Activated CD8-positive, alpha-beta T cell treated with anti-CD3 and anti-CD28 coated beads for 36 hours (primary cell): Measurements from ENCODE around the gene DDX1. TPM values are rescaled to one million over a fixed set of nuclear protein-coding genes. Genes with fewer than 3 reads are reported as not detected.

Experiments used
- ATAC-seq: fragments of 200-7000 bp; cut with Tn5 transposase; one replicate; pipeline ENCODE4 v1.10.0; 2021; ENCODE audit warnings: mild to moderate bottlenecking, moderate library complexity
- CTCF ChIA-PET: fragments of 350-600 bp; sonication (Branson Sonifier 250); formaldehyde crosslinking; loops from one replicate; lab custom pipeline; 2021; ENCODE audit warnings: antibody characterized with exemption; lab: Charles Lee
- POLR2A ChIA-PET: fragments of 350-600 bp; sonication (Branson Sonifier 250); formaldehyde crosslinking; loops from one replicate; lab custom pipeline; 2021; ENCODE audit warnings: antibody characterized with exemption; lab: Charles Lee
- DNase-seq: peaks from one replicate; pipeline ENCODE4 v3.0.0-alpha.2; 2020
- H3K27ac Mint-ChIP-seq: one replicate; pipeline ENCODE4 v1.8.0; 2021; ENCODE audit warnings: mild to moderate bottlenecking, mixed read lengths
- H3K27me3 Mint-ChIP-seq: one replicate; pipeline ENCODE4 v1.8.0; 2021; ENCODE audit warnings: mixed read lengths
- H3K36me3 Mint-ChIP-seq: one replicate; pipeline ENCODE4 v1.8.0; 2021; ENCODE audit warnings: low read depth, mixed read lengths
- H3K4me1 Mint-ChIP-seq: one replicate; pipeline ENCODE4 v1.8.0; 2021; ENCODE audit warnings: low read depth, mixed read lengths
- H3K4me3 Mint-ChIP-seq: one replicate; pipeline ENCODE4 v1.8.0; 2021; ENCODE audit warnings: mild to moderate bottlenecking, moderate library complexity, mixed read lengths
- H3K9me3 Mint-ChIP-seq: one replicate; pipeline ENCODE4 v1.8.0; 2021; ENCODE audit warnings: mixed read lengths
- intact Hi-C: fragments of 100-400 bp; cut with micrococcal nuclease; formaldehyde crosslinking; loops from one replicate; pipeline ENCODE4 v1.10.0; 2022
- total RNA-seq, 2 experiments: library from RNA; stranded (reverse); gene quantifications; one replicate each; pipeline ENCODE4 v1.2.3, GENCODE V29; 2021
- TF ChIP-seq, protein P1 (sequence below): fragments of 200-600 bp; IDR thresholded peaks from one replicate; pipeline ENCODE4 v1.8.0; 2022; ENCODE audit warnings: antibody characterized with exemption, mild to moderate bottlenecking

Gene DDX1
- total RNA-seq, 2 experiments from 2014 or later, result 90.3 to 92.5 TPM

DNA sequence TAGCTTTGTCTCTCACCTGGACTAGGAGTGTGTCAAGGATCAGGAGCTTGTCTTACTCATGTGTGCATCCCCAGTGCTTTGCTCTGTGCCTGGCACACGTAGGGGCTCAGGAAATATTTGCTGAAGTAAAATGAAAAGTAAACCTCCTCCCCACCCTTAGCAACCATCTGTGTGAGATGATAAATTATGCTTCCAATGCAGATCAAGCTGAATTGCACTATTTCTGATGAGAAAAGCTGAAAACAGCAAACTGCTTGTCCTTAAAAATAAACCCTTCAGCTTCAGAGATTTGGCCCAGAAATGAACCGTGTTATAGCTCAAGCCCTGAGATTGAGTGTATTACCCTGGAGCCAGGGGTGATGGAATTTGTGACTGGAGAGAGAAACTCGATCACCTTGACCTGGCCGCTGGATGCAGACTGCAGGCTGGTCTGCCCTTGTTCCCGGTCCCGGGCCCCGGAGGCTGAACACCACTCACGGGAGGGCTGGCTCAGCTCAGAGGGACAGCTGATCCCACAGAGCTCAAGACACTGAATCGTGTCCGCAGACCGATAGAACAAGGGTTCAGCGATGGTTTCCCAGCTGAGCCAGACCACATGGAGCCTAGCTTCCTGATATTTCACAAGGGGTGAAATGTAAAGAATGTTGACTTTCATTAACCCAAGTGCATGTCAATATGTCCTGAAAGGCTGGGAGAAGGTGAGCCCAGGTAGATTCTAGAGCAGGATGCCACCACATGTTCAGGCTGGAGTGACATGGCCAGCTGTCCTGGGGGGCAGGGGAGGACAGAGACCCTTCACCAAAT is 50.5 kb downstream of the DDX1 start:
- no peaks in the 10 kb centered on the region for H3K27me3 Mint-ChIP-seq
- no peak overlapping the region for H3K27ac Mint-ChIP-seq
- ChIA-PET POLR2A (interaction anchor here (0.9 kb wide), 1 partner anchor 10 kb away, joined by 3 read pairs; no protein-coding TSS in a partner anchor), CTCF (no interaction called here)
- no peak for ATAC-seq
- TF ChIP-seq, protein P1, sequence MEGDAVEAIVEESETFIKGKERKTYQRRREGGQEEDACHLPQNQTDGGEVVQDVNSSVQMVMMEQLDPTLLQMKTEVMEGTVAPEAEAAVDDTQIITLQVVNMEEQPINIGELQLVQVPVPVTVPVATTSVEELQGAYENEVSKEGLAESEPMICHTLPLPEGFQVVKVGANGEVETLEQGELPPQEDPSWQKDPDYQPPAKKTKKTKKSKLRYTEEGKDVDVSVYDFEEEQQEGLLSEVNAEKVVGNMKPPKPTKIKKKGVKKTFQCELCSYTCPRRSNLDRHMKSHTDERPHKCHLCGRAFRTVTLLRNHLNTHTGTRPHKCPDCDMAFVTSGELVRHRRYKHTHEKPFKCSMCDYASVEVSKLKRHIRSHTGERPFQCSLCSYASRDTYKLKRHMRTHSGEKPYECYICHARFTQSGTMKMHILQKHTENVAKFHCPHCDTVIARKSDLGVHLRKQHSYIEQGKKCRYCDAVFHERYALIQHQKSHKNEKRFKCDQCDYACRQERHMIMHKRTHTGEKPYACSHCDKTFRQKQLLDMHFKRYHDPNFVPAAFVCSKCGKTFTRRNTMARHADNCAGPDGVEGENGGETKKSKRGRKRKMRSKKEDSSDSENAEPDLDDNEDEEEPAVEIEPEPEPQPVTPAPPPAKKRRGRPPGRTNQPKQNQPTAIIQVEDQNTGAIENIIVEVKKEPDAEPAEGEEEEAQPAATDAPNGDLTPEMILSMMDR, result no peak
- peaks cover 31% of the 10 kb centered on the region for H3K36me3 Mint-ChIP-seq
- no peak for DNase-seq
- H3K4me3 Mint-ChIP-seq, result no peak overlapping the region
- H3K4me1 Mint-ChIP-seq, result no peaks in the 10 kb centered on the region
- intact Hi-C loops, result no loop called here
- H3K9me3 Mint-ChIP-seq, result peaks cover 5% of the 10 kb centered on the region

DNA sequence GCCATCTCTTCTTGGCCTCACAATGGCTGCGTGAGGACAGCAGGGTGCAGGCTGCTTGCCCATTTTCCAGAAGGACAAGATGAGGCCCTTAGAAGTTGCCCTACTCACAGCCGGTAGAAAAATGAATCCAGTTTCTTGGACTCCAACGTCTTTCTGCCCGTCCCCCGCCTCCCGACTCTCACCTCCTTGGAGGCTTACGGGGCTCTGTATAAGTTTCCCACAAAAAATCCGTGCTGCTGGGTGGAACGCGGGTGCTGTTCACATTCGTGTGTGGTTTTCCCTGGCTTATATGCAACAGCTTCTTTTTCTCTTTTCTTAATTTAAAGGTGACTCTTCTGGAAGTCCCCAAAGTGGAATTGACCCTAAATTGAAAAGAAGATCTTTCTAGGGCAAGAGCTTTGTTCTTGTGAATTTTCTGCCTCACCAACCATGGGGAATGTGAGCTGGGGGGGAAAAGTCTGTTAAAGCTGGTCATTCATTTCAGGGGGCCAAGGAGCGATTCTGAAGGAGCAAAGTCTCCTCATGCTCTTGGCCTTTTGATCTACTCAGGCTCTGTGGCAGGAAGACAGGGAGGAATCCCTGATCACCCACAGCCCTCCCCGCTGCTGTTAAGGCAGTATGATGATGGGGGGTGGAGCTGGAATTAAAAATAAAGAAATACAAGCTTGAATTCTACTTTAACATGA is 51.3 kb downstream of the DDX1 start:
- Mint-ChIP-seq H3K9me3 (peaks cover 5% of the 10 kb centered on the region), H3K27me3 (no peaks in the 10 kb centered on the region), H3K4me1 (no peaks in the 10 kb centered on the region), H3K4me3 (no peak overlapping the region), H3K36me3 (peaks cover 28% of the 10 kb centered on the region), H3K27ac (no peak overlapping the region)
- CTCF ChIA-PET, result no interaction called here
- POLR2A ChIA-PET, result no interaction called here
- ATAC-seq (no peak), DNase-seq (no peak)
- intact Hi-C loops, result no loop called here
- TF ChIP-seq, protein P1, result no peak

DNA sequence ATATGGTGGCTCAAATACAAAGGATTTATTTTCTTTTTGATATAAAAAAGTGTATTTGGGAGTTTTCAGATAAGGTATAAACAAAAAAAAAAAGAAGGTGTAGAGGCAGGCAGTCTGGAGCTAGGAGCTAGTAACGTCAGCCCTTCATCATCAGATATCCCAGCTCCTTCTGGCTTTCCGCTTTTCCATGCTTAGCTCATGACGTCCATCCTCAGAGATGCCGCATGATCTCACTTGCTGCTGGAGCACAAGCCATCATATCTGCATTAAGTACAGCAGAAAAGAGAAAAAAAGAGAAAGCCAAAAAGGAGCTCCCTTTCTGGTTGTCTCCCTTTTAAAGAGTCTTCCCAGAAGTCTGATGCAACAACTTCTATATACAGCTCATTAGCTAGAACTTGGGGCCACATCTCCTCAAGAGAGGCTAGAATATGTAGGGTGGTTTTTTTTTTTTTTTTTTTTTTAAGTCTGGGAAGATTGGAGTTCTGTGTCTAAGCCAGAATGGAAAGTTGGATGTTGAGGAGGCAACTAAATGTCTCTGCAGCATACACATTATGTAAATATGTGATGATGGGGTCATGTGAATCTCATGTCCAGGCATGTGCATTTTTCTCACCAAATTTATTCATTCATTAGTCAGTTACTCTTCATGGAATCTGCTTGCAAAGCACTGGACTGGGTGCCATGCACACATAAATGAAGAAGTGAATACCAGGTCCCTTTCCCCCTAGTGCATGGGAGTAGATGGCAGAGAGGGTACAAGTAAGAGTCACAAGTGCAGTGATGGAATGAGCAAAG is 52.3 kb downstream of the DDX1 start:
- no peak for ATAC-seq
- POLR2A ChIA-PET, result interaction anchor here (1.0 kb wide), 1 partner anchor 14 kb away, joined by 4 read pairs; no protein-coding TSS in a partner anchor
- no peaks in the 10 kb centered on the region for H3K4me1 Mint-ChIP-seq
- H3K27ac Mint-ChIP-seq, result no peak overlapping the region
- intact Hi-C loops, result no loop called here
- H3K4me3 Mint-ChIP-seq, result no peak overlapping the region
- TF ChIP-seq, protein P1, result no peak
- H3K27me3 Mint-ChIP-seq, result no peaks in the 10 kb centered on the region
- CTCF ChIA-PET, result interaction anchor here (1.4 kb wide), 1 partner anchor 8 kb away, joined by 4 read pairs; no protein-coding TSS in a partner anchor
- H3K9me3 Mint-ChIP-seq, result peaks cover 5% of the 10 kb centered on the region
- DNase-seq, result no peak
- H3K36me3 Mint-ChIP-seq, result peaks cover 24% of the 10 kb centered on the region

DNA sequence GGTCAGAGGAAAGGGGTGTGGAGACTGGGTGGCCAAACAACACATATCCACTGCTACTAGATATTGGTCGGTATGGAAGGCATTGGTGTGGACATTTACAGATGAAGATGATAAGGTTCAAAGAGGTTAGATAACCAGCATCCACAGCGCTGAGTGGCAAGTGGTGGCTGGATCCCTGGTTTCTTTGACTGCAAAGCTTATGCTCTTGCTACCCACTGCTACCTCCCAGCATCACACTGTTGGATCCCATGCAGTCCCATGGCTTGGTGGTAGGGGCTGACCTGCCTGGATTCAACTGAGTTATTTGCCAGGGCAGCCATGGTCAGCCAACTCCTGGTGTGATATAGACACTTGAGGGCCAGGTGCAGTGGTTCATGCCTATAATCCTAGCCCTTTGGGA is 53.6 kb downstream of the DDX1 start:
- Mint-ChIP-seq H3K36me3 (peaks cover 14% of the 10 kb centered on the region), H3K4me3 (no peak overlapping the region), H3K27ac (no peak overlapping the region), H3K27me3 (no peaks in the 10 kb centered on the region), H3K9me3 (peaks cover 5% of the 10 kb centered on the region), H3K4me1 (no peaks in the 10 kb centered on the region)
- ChIA-PET CTCF (interaction anchor here (1.4 kb wide), 1 partner anchor 10 kb away, joined by 4 read pairs; no protein-coding TSS in a partner anchor), POLR2A (interaction anchor here (0.7 kb wide), 1 partner anchor 360 kb away, joined by 4 read pairs; no protein-coding TSS in a partner anchor)
- intact Hi-C loops, result no loop called here
- DNase-seq, result no peak
- TF ChIP-seq, protein P1, result no peak
- no peak for ATAC-seq
